ENCODE measurements around the gene FNDC10.

Gene FNDC10

DNA sequence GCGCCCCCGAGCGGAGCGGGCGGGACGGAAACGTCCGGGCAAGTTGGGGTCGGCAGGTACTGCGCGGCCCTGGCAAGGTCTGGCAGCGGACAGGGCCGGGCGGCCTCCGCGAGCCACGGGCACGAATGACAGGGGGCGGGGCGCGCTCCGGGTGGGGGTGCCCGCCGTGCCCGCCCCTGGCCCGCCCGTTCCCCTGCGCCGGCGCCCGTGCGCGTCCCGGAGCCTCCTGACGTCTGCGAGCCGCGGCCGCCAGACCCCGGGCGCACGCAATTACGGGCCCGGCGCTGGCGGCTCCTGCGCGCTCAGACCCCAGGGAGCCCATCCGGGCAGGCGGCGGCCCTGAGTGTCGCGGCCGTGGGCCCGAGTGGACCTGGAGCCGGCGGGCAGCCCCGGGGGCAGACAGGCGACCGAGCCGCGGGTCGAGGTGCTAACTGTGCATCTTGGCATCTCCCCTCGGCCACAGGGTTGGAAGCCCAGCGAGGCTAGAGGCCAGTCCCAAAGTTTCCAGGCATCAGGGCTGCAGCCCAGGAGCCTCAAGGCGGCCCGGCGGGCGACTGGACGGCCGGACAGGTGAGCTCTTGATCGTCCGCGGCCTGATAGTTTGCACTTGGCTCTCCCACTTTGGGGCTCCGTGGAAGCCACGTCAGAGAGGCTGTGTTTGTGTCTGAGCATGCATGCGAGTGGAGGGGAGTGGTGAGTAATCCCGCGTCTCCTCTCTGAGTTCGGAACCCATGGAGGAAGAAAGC lies 16.3 kb upstream of the FNDC10 start:
- DNase-seq (ENCODE audit: low spot score), result no peak

DNA sequence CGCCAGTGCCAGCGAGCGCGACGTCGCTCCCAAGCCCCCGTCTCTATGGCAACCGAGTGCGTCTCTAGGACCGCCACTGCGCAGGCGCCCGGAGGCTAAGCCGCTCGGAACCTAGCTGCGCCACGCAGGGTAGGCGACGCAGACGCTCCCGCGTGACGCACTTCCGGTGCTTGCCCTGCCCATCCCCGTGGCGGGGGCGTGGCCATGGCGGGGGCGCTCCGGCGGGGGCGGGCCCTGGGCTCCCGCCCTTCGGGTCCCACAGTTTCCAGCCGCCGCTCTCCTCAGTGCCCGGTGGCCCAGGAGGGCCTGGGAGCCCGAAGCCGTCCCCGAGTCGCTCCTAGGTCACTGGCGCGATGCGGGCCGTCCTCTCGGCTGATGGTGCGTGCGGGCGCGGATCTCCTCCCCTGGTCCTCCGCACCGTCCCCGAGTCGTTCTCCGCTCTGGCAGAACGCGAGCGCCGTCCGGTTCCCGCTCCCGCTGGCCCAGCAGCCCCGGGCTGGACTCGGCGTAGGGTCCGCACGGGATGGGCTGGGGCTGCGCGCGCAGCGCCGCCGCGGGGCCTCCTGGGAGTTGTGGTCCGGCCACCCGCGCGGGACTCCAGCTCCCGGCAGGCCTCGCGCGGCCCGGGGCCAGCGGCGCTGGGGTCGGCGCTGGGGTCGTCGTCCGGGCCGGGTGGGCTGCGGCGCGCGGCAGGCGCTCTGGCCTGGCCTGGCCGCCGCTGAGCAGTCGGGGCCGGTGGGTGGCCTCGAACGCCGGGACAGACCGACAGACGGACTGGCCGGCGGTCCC lies 15.5 kb upstream of the FNDC10 start, which contains the start of gene MIB2:
Gene MIB2, plus strand, starts transcription at position 245 of the 789 bp plus-strand sequence. CDS start 7,953 bp downstream, outside the sequence.
- peak; percentile 96 for DNase-seq (ENCODE audit: low spot score)

DNA sequence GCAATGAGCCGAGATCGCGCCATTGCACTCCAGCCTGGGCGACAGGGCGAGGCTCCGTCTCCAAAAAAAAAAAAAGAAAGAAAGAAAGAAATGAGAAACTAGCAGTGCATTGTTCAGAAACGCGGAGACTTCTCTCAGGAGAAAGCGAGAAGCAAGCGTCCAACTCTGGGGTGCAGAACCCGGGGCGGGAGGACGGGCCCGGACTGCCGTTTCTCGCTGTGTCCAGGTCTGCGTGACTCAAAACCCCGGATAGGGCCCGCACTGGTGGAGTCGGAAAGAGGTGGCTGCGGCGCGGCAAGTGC lies 15.0 kb upstream of the FNDC10 start:
- DNase-seq (ENCODE audit: low spot score), result no peak

DNA sequence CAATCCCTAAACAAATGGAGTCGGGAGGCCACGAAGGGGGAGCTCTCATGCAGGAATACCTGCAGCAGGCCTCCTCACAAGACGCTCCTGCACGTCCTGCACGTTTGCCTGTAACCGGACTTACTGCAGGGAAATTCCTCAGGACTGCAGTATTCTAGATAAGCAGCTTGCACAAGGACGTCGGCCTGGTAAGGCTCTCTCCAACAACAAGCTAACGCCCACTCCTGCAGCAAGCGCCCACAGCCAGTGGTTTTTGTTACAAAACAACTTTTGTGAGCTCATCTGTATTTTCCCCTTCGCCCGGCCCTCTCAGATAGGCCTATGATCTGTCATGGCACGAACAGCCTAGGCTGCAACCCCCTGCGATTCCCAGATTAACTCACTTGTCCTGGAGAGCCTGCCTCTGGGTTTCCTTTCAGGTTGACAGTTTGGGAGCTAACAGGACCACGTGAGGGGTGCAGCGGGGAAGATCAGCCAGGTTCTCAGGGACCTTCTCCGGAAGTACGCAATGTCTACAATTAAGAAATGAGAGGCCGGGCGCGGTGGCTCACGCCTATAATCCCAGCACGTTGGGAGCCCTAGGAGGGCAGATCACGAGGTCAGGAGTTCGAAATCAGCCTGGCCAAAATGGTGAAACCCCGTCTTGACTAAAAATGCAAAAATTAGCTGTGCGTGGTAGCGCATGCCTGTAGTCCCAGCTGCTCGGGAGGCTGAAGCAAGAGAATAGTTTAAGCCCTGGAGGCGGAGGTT lies 14.4 kb upstream of the FNDC10 start:
- peak; percentile 35 for DNase-seq (ENCODE audit: low spot score)

DNA sequence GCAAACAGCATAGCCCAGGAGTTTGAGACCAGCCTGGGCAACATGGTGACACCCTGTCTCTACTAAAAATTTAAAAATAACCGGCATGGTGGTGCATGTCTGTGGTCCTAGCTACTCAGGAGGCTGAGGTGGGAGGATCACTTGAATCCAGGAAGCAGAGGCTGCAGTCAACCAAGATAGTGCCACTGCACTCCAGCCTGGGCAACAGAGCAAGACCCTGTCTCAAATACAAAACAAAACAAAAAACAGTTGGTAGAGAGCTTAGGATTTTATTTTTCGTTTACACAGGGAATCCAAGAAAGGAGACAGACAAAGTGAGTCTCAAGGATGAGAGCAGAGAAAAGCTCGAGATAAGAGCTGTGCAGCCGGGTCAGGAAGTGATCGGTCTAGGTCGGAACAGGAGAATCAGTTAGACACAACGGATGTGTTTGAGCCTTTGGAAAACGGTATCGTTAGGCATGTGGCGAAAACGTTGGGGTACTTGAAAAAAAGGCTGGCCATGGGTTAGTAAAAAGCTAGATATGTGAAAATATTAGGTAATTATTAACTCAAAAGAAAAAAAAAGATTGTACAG lies 13.7 kb upstream of the FNDC10 start:
- DNase-seq (ENCODE audit: low spot score), result no peak

DNA sequence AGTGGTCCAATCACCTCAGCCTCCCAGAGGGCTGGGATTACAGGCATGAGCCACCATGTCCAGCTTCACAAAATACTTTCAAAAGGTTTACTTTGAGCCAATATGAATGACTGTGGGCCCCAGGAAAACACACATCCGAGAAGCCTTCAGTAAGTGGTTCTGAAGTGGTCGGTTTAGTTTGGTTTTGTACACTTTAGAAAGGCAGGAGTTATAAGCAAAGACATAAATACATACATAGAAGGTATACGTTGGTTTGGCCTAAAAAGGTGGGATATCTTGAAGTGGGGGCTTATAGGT lies 12.1 kb upstream of the FNDC10 start:
- no peak for DNase-seq (ENCODE audit: low spot score)

DNA sequence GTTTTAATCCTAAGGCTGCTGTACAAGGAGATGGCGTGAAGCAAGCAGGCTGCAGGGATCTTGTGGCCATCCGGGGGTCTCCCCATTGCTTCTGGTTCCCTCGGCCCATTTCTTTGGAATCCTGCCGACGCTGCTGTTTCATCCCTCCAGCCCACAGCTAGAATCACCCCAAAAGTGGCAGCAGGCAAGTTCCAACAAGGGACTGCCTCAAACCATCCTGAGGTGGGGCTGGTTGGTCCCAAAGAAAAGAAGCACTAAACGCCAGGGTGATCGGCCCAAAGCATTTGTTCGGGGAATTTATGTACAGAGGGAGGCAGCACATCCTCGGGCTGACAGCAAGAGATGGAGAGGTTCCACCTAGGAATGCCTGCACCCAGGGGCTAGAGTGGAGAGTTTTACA lies 10.9 kb upstream of the FNDC10 start:
- DNase-seq (ENCODE audit: low spot score), result no peak

DNA sequence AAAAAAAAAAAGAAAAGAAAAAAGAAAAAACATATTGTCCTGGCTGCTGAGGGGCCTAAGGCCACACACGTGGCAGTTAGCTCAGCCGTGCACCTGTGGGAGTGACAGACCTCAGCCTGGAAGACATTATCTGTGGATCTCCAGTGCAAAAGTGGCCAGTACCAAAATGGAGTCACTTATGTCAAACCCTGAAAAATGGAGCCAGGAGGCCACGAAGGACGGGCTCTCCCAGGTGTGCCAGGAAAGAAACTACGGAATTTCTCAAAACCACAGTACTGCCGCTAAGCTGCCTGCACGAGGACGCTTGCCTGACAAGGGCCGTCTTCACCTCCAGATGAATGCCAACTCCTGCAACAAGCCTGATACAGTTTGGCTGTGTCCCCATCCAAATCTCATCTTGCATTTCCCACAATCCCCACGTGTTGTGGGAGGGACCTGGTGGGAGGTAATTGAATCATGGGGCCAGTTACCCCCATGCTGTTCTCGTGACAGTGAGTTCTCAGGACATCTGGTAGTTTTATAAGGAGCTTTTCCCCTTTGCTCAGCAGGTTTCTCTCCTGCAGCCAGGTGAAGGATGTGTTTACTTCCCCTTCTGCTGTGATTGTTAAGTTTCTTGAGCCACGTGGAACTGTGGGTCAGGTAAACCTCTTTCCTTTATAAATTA lies 10.0 kb upstream of the FNDC10 start:
- DNase-seq (ENCODE audit: low spot score), result no peak

DNA sequence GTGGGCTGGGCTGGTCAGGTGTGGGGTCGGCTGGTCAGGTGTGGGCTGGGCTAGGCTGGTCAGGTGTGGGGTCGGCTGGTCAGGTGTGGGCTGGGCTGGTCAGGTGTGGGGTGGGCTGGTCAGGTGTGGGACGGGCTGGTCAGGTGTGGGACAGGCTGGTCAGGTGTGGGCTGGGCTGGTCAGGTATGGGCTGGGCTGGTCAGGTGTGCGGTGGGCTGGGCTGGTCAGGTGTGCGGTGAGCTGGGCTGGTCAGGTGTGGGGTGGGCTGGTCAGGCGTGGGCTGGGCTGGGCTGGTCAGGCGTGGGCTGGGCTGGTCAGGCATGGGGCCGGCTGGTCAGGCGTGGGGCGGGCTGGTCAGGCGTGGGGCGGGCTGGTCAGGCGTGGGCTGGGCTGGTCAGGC lies 6.3 kb upstream of the FNDC10 start:
- no peak for DNase-seq (ENCODE audit: low spot score)

DNA sequence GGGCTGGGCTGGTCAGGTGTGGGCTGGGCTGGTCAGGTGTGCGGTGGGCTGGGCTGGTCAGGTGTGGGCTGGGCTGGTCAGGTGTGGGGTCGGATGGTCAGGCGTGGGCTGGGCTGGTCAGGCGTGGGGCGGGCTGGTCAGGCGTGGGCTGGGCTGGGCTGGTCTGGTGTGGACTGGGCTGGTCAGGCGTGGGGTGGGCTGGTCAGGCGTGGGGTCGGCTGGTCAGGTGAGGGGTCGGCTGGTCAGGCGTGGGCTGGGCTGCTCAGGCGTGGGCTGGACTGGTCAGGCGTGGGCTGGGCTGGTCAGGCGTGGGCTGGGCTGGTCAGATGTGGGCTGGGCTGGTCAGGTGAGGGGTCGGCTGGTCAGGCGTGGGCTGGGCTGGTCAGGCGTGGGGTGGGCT lies 5.8 kb upstream of the FNDC10 start:
- no peak for DNase-seq (ENCODE audit: low spot score)

DNA sequence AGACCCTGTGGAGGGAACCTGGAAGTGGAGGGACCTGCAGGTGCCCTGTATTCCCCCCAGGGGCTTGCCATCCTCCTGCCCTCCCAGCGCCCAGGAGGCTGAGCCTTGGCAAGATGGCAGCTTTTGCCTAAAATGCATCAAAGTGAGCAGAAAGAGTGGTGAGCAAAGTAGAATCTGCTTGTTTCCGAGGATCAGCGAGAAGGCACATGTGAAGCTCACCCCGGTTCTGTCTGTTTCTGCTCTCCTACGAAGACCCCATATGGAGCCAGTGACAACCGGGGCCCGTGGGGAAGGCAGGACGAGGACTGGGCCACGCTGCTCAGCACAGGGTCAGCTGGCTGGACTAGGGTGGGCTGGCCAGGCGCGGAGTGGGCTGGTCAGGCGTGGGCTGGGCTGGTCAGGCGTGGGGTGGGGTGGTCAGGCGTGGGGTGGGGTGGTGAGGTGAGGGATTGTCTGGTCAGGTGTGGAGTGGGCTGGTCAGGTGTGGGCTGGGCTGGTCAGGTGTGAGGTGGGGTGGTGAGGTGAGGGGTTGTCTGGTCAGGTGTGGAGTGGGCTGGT lies 5.2 kb upstream of the FNDC10 start:
- no peak for DNase-seq (ENCODE audit: low spot score)

DNA sequence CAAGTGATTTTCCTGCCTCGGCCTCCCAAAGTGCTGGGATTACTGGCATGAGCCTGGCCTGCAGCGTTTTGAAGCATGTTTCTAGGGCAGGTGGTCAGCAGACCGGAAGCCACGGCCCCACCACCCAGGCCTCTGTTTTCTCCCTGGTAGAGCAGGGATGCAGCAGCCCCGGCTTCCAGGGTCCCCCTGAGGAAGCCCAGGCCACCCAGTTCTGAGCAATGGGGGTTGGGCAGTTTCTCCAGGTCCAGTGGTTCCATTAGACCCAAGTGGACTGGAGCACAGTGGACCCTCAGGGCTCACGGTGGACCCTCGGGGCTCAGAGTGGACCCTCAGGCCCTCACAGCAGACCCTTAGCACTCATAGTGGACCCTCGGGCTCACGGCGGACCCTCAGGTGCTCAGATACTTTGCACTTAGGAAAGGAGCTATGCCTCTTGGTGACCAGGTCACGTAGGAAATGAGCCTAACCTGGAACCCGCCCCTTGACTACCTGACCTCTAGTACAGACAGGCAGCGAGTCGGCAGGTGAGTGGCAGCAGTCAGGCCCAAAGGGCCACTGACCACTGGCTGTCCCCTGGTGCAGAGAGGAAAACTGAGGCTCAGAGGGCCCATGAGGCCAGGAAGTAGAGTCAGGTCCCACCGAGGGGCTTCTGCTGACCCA lies 4.6 kb upstream of the FNDC10 start:
- DNase-seq (ENCODE audit: low spot score), result no peak

DNA sequence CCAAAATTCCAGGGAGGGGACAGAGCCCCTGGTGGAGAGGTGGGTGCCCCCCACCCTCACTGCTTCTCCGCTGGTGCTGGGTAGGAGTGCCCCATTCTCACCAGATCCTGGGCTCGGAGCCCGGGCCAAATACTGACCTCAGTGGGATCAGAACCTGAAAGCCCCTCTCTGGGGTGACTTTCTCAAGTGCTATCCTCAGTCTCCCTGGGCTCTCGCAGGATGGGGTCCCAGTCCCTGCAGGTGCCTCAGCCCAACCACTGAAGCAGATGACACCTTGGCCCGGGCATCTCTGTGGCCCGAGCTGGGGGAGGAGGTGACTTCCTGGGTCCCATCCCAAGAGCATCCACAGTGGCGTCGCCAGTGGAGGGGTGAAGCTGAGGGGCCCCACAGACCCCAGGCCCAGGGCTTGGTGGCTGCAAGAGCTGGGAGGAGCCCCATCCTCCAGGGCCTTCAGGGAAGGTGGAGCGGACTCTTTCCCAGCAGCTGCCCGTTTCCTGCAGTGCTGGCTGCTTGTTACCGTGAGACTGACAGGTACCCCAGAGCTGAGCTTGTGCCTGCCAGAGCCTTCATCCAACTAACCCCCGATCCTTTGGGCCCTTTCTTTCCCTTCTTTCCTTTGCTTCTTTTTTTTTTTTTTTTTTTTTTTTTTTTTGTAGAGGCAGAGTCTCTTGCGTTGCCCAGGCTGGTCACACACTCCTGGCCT lies 3.9 kb upstream of the FNDC10 start:
- no peak for DNase-seq (ENCODE audit: low spot score)

DNA sequence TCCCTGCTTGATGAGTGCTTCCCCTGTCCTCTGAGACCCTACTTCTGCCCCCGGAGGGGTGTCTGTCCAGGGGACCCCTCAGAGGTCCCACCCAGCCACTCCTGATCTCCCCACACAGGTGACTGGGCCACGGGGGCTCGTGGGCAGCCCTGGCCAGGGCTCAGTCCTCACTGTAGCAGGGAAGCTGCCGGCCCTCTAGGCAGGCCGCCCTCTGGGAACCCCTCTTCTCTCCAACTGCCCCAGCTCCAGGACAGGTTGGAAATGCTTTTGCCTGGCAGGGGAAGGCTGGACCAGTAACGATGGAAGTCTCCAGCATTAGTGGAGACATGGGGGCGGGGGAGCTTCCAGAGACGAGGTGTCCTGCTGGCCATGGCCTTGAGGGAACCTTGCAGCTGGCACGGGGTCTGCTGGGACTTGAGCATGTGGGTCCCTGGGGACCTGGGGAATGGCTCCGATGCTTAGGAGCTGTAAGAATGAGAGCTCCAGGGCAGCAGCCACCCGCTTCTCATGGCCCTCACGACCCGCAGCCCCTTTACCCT lies 3.1 kb upstream of the FNDC10 start:
- no peak for DNase-seq (ENCODE audit: low spot score)

DNA sequence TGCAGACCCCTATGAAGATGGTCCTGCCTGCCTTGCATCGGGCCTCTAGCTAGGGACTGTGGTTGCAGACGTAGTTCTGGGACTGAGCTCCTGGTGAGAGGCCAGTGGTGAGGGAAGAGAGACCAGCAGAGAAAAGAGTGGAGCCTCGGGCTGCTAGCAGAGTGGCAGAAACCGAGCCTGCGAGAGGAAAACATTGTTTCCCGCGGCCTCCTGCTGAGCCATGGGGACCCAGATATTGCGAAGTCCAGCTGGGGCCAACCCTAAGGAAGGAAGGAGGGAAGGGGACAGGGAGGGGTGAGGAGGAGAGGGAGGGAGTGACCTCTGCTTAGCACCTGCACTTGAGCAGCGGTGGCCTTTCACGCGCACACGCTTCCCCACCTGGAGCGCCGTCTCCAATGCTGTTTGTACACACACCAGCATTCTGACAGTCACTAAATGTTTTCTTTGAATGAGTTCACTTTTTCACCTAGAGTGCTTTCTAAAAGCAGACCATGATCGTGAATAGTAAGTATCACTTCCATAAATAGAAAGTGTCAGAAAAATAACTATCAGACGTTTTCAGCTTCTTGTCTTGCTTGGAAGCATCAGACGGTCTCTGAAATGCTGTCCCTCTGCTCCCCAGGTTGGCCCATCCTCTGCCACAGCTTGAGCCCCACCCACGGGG lies 2.5 kb upstream of the FNDC10 start:
- DNase-seq (ENCODE audit: low spot score), result no peak

DNA sequence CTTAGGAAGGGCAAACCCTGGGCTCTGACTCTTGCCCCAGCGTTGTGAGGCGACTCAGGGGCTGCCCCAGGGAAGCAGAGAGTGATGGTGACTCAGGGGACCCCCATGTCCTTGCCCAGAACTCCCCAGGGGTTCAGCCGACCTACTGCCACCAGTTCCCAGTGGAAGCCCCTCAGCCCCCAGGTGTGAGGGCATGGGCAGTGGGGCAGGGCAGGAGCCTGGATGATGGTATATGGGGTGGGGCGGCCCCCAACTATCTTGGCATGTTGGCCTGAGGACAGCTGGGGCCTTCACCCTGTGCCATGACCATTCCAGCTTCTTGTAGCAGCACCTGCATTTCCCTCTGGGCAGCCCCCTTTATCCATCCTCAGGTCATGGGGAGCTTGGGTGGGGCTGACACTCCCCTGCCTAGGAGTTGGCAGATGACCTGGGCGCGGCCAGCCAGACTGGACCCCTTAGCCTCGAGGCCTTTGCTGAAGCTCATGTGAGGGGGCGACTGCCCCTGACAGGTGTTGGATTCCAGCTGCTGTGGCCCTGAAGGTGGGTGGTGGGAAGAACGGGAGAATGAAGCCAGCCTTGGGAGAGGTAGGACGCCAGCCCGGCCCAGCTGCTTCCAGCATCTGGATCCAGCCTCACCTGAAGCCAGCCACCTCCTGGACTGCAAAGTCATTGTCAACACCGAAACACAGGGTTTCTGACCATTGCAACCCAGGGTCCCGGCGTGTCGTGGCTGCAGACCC lies 1.8 kb upstream of the FNDC10 start:
- DNase-seq (ENCODE audit: low spot score), result no peak

DNA sequence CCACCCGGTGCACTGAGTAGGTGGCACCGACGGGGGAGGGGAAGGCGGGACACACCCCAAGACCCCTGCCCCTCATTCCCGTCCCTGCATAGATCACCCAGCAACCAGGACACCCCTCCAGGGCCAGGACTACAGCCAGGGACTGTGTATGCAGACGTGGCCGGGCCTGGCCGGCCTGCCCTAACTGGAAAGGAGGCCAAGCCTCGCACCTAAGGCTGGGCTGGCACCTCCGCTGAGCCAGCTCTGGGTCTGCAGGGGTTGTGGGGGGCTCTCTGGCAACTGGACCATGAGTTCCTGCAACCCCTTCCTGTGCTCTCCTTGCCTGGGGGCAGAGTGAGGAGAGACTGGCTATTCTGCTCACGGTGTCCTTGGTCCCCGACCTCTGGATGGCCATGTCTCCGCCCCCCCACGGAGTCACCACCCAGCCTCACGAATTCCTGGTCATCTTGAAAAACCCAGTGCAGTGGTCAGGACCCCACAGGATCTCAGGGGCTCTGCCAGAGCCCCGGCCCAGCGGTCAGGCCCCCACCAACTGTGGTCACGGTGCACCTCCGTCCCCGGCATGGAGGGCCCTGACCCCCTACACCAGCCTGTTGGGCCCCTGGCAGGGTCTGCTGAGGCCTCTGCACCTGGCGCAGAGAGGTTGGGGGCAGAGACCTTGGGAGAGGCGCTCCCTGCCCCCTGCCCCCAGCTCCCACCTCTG lies 1.1 kb upstream of the FNDC10 start:
- DNase-seq (ENCODE audit: low spot score), result no peak
